ENCODE data around the gene SYNDIG1L.

DNA sequence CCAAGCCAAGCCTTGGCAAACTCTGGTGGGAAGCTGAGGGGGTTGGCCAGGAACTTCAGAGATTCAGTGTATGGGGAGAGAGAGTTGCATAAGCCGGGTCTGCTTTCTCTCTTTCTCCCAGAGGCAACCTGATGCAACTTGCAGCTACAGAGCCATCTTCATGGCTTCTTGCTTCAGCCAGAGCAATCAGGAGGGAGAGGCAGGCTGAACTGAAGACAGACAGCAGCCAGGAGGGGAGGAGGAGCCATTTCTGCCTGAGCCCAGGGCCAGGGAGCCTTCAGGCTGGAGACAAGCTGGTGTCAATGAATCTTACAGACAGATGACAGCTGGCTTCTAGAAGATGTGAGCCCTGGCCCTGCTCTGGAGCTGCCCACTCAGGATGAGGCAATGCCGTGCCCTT lies 48.4 kb upstream of the SYNDIG1L start:
- no peak for TF ChIP-seq RAD21 (IDR thresholded peaks at IDR 0.05; ENCODE audit: insufficient read depth, low read depth, low read length)
- TF ChIP-seq, protein P1, sequence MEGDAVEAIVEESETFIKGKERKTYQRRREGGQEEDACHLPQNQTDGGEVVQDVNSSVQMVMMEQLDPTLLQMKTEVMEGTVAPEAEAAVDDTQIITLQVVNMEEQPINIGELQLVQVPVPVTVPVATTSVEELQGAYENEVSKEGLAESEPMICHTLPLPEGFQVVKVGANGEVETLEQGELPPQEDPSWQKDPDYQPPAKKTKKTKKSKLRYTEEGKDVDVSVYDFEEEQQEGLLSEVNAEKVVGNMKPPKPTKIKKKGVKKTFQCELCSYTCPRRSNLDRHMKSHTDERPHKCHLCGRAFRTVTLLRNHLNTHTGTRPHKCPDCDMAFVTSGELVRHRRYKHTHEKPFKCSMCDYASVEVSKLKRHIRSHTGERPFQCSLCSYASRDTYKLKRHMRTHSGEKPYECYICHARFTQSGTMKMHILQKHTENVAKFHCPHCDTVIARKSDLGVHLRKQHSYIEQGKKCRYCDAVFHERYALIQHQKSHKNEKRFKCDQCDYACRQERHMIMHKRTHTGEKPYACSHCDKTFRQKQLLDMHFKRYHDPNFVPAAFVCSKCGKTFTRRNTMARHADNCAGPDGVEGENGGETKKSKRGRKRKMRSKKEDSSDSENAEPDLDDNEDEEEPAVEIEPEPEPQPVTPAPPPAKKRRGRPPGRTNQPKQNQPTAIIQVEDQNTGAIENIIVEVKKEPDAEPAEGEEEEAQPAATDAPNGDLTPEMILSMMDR (IDR thresholded peaks at IDR 0.05 in 2 of 3, conservative IDR thresholded peaks at IDR 0.05 in 1 of 3; ENCODE audit: control insufficient read depth in 2 of 3, extremely low read depth in 1 of 3, insufficient read depth in 1 of 3, low read depth in 3 of 3, low read length in 3 of 3), result no peak
- no peak for TF ChIP-seq MXI1 (IDR thresholded peaks at IDR 0.05; ENCODE audit: low read depth, low read length)
- no peak for TF ChIP-seq CHD4 (IDR thresholded peaks at IDR 0.05)
- no peak for TF ChIP-seq POLR2A (IDR thresholded peaks at IDR 0.05; ENCODE audit: low read depth, low read length)
- no peak for TF ChIP-seq EP300 (IDR thresholded peaks at IDR 0.05; ENCODE audit: borderline replicate concordance in 1 of 2, control insufficient read depth in 1 of 2, low read depth in 2 of 2, low read length in 2 of 2)
- TF ChIP-seq NR2C2 (IDR thresholded peaks at IDR 0.05; ENCODE audit: borderline replicate concordance, control insufficient read depth, insufficient read length, low read depth), result no peak
- TF ChIP-seq SIN3A (IDR thresholded peaks at IDR 0.05; ENCODE audit: low read depth, low read length), result no peak
- no peak for TF ChIP-seq RELA (IDR thresholded peaks at IDR 0.05; ENCODE audit: borderline replicate concordance, partially characterized antibody)
- no peak for TF ChIP-seq EZH2 (IDR thresholded peaks at IDR 0.05; ENCODE audit: borderline replicate concordance, control insufficient read depth, low read depth, low read length)
- TF ChIP-seq, protein P2, sequence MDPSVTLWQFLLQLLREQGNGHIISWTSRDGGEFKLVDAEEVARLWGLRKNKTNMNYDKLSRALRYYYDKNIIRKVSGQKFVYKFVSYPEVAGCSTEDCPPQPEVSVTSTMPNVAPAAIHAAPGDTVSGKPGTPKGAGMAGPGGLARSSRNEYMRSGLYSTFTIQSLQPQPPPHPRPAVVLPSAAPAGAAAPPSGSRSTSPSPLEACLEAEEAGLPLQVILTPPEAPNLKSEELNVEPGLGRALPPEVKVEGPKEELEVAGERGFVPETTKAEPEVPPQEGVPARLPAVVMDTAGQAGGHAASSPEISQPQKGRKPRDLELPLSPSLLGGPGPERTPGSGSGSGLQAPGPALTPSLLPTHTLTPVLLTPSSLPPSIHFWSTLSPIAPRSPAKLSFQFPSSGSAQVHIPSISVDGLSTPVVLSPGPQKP (IDR thresholded peaks at IDR 0.05; ENCODE audit: low read depth, low read length), result no peak
- no peak for TF ChIP-seq CEBPB (IDR thresholded peaks at IDR 0.05; ENCODE audit: borderline replicate concordance in 1 of 2, low read depth in 2 of 2, low read length in 2 of 2)
- TF ChIP-seq, protein P3, sequence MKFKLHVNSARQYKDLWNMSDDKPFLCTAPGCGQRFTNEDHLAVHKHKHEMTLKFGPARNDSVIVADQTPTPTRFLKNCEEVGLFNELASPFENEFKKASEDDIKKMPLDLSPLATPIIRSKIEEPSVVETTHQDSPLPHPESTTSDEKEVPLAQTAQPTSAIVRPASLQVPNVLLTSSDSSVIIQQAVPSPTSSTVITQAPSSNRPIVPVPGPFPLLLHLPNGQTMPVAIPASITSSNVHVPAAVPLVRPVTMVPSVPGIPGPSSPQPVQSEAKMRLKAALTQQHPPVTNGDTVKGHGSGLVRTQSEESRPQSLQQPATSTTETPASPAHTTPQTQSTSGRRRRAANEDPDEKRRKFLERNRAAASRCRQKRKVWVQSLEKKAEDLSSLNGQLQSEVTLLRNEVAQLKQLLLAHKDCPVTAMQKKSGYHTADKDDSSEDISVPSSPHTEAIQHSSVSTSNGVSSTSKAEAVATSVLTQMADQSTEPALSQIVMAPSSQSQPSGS (IDR thresholded peaks at IDR 0.05; ENCODE audit: low read length), result no peak

Data from GM12878 (cell line).